CD14-positive monocyte (primary cell): ENCODE data around the gene MDFIC. TPM values are rescaled to one million over a fixed set of nuclear protein-coding genes. Genes with fewer than 3 reads are reported as not detected.

Experiments used
- DNase-seq, 3 donors: peaks; one replicate each; pipeline ENCODE4 v3.0.0-alpha.2; 2011 to 2022
- H2AFZ ChIP-seq: 2 replicates; pipeline ENCODE4 v1.6.0; 2012; ENCODE audit warnings: mild to moderate bottlenecking, low read depth, low read length, inconsistent platforms; ENCODE audit not compliant: insufficient read depth, poor library complexity, severe bottlenecking
- H3K27ac ChIP-seq, 2 donors: 1 replicate in 1 of 2; 2 replicates in 1 of 2; pipeline ENCODE4 v1.5.1; 2012 to 2013; ENCODE audit warnings: low read length in 2 of 2, control low read depth in 1 of 2, inconsistent platforms in 1 of 2, low read depth in 1 of 2, mild to moderate bottlenecking in 1 of 2
- H3K27me3 ChIP-seq, 2 donors: one replicate each; pipeline versions ENCODE4 v1.6.0 to v1.6.1; 2011 to 2013; ENCODE audit warnings: low read length in 2 of 2; ENCODE audit not compliant: control insufficient read depth in 2 of 2, insufficient read depth in 2 of 2
- H3K36me3 ChIP-seq, 2 donors: replicated peaks in 1 of 2; 1 replicate in 1 of 2; 2 replicates in 1 of 2; pipeline versions ENCODE4 v1.5.1 to v1.6.1; 2012 to 2013; ENCODE audit warnings: low read length in 2 of 2, control low read depth in 1 of 2, inconsistent platforms in 1 of 2, mild to moderate bottlenecking in 1 of 2; ENCODE audit not compliant: insufficient read depth in 2 of 2, control insufficient read depth in 1 of 2
- H3K4me1 ChIP-seq, 2 donors: 1 replicate in 1 of 2; 2 replicates in 1 of 2; pipeline versions ENCODE4 v1.5.1 to v1.6.1; 2012 to 2013; ENCODE audit warnings: low read length in 2 of 2, control low read depth in 1 of 2, inconsistent platforms in 1 of 2, mild to moderate bottlenecking in 1 of 2, moderate library complexity in 1 of 2; ENCODE audit not compliant: insufficient read depth in 2 of 2, control insufficient read depth in 1 of 2
- H3K4me2 ChIP-seq: replicated peaks from 2 replicates; pipeline ENCODE3; 2012; ENCODE audit warnings: low read length, moderate library complexity, mild to moderate bottlenecking; ENCODE audit not compliant: poor library complexity, severe bottlenecking; ENCODE audit errors: extremely low read depth
- H3K4me3 ChIP-seq, 3 experiments: fragments of 200-600 bp in 1 of 3; sonication (generic) in 1 of 3; replicated peaks in 1 of 3; 1 replicate in 2 of 3; 2 replicates in 1 of 3; pipeline ENCODE4 v1.5.1; 2011 to 2013; ENCODE audit warnings: low read length in 3 of 3, mild to moderate bottlenecking in 3 of 3, control low read depth in 2 of 3, low read depth in 2 of 3, inconsistent platforms in 1 of 3, moderate library complexity in 1 of 3
- H3K79me2 ChIP-seq: 2 replicates; pipeline ENCODE4 v1.6.0; 2012; ENCODE audit warnings: mild to moderate bottlenecking, control low read depth, inconsistent platforms, low read length, moderate library complexity; ENCODE audit not compliant: insufficient read depth
- H3K9ac ChIP-seq: 2 replicates; pipeline ENCODE4 v1.6.0; 2017; ENCODE audit warnings: low read length, mild to moderate bottlenecking; ENCODE audit not compliant: insufficient read depth, poor library complexity, severe bottlenecking
- H3K9me3 ChIP-seq, 2 donors: replicated peaks in 1 of 2; 1 replicate in 1 of 2; 2 replicates in 1 of 2; pipeline versions ENCODE4 v1.5.1 to v1.6.1; 2012 to 2013; ENCODE audit warnings: low read length in 2 of 2, control low read depth in 1 of 2; ENCODE audit not compliant: control insufficient read depth in 1 of 2, insufficient read depth in 1 of 2
- H4K20me1 ChIP-seq: 2 replicates; pipeline ENCODE4 v1.6.0; 2012; ENCODE audit warnings: mild to moderate bottlenecking, low read length, control low read depth, moderate library complexity; ENCODE audit not compliant: insufficient read depth
- H3K27ac Mint-ChIP-seq, 7 donors: one replicate each; pipeline ENCODE4 v1.8.0; 2020; ENCODE audit warnings: mild to moderate bottlenecking in 7 of 7, mixed read lengths in 7 of 7, moderate library complexity in 6 of 7, inconsistent platforms in 2 of 7
- H3K27me3 Mint-ChIP-seq, 3 donors: one replicate each; pipeline ENCODE4 v1.8.0; 2021 to 2022; ENCODE audit warnings: low read depth in 3 of 3, mild to moderate bottlenecking in 3 of 3, mixed read lengths in 3 of 3, moderate library complexity in 3 of 3, inconsistent platforms in 1 of 3
- H3K36me3 Mint-ChIP-seq, 2 donors: one replicate each; pipeline ENCODE4 v1.8.0; 2020; ENCODE audit warnings: mixed read lengths in 2 of 2, inconsistent platforms in 1 of 2, mild to moderate bottlenecking in 1 of 2
- H3K4me1 Mint-ChIP-seq: one replicate; pipeline ENCODE4 v1.8.0; 2020; ENCODE audit warnings: mild to moderate bottlenecking, mixed read lengths
- H3K4me3 Mint-ChIP-seq, 2 donors: one replicate each; pipeline ENCODE4 v1.8.0; 2020; ENCODE audit warnings: mild to moderate bottlenecking in 2 of 2, mixed read lengths in 2 of 2, moderate library complexity in 1 of 2
- H3K9me3 Mint-ChIP-seq, 7 donors: one replicate each; pipeline ENCODE4 v1.8.0; 2020 to 2022; ENCODE audit warnings: mixed read lengths in 7 of 7, mild to moderate bottlenecking in 6 of 7, moderate library complexity in 6 of 7, inconsistent platforms in 2 of 7
- CTCF ChIP-seq: fragments of 200-600 bp; IDR thresholded peaks from one replicate; pipeline ENCODE4 v1.8.0; 2022; ENCODE audit warnings: antibody characterized with exemption, mild to moderate bottlenecking
- WGBS: methylation state at CpG from one replicate; pipeline ENCODE4 v1.1.5; 2013; ENCODE audit warnings: missing lambda C conversion rate; ENCODE audit not compliant: insufficient coverage; 5-methylcytosine and 5-hydroxymethylcytosine counted together
- intact Hi-C, 2 donors: fragments of 100-400 bp; cut with micrococcal nuclease; formaldehyde crosslinking; loops; one replicate each; pipeline versions ENCODE4 v1.15.0 to v1.15.1; 2023
- polyA plus RNA-seq, 3 donors: library from polyadenylated mRNA; depleted of rRNA in 1 of 3; unstranded in 2 of 3; stranded (reverse) in 1 of 3; fragments of 300-500 nt in 2 of 3; fragments of >200 nt in 1 of 3; fragmentation: Illumina TruSeq in 2 of 3; gene quantifications; 1 replicate in 2 of 3; 2 replicates in 1 of 3; pipeline ENCODE4 v1.2.3, GENCODE V29; 2012 to 2021

MDFIC gene
- polyA plus RNA-seq, 3 donors, result 13.0 to 30.0 (median 19.9) TPM

- Histone ChIP-seq H3K4me3 (no peak overlapping the region), H3K4me2 (no peak overlapping the region), H3K9me3 (no peaks in the 10 kb centered on the region), H4K20me1 (no peaks in the 10 kb centered on the region), H3K36me3 (no peaks in the 10 kb centered on the region), H3K79me2 (no peaks in the 10 kb centered on the region), H3K9ac (no peak overlapping the region), H3K4me1 (no peaks in the 10 kb centered on the region), H2AFZ (no peak overlapping the region), H3K27me3 (no peaks in the 10 kb centered on the region), H3K27ac (no peak overlapping the region)
- TF ChIP-seq CTCF, result no peak
- Mint-ChIP-seq H3K9me3 (peaks cover 0 to 4% (median 2%) of the 10 kb centered on the region in 7 donors), H3K4me3 (no peak overlapping the region), H3K4me1 (no peaks in the 10 kb centered on the region), H3K36me3 (no peaks in the 10 kb centered on the region), H3K27ac (no peak overlapping the region), H3K27me3 (no peaks in the 10 kb centered on the region)
- intact Hi-C loops, result no loop called here
- WGBS, result no CpG with 5 or more reads among the region's 1 CpG
- no peak for DNase-seq
These were observed 21.8 kb upstream of the MDFIC start for GRCh38 chr7:114900127-114900526.

GRCh38 chr7:114901771-114902170 lies 20.1 kb upstream of the MDFIC start:
- Mint-ChIP-seq H3K27ac (no peak overlapping the region), H3K27me3 (no peaks in the 10 kb centered on the region), H3K36me3 (no peaks in the 10 kb centered on the region), H3K9me3 (peaks cover 0 to 3% (median 0%) of the 10 kb centered on the region in 7 donors), H3K4me3 (no peak overlapping the region), H3K4me1 (no peaks in the 10 kb centered on the region)
- Histone ChIP-seq H3K79me2 (no peaks in the 10 kb centered on the region), H3K4me3 (no peak overlapping the region), H3K4me2 (no peak overlapping the region), H3K27me3 (no peaks in the 10 kb centered on the region), H3K9ac (no peak overlapping the region), H3K27ac (no peak overlapping the region), H3K36me3 (no peaks in the 10 kb centered on the region), H3K4me1 (no peaks in the 10 kb centered on the region), H3K9me3 (no peaks in the 10 kb centered on the region), H2AFZ (no peak overlapping the region), H4K20me1 (no peaks in the 10 kb centered on the region)
- no peak for DNase-seq
- intact Hi-C loops, result no loop called here
- TF ChIP-seq CTCF, result no peak
- no CpG with 5 or more reads among the region's 1 CpG for WGBS
